NCI-H774 (cell line): ENCODE measurements around the gene SLC35D1.
A peak's percentile ranks its signal among the peaks of the same experiment; 100 is the strongest.
"Not testable (repeated sequence)": the region's sequence is repeated elsewhere in the genome, so short reads cannot be mapped to it uniquely, and the experiment has no call there.

Source experiments
- DNase-seq: peaks from one replicate; lab custom pipeline; 2025; lab: John Stamatoyannopoulos, UW

Gene SLC35D1

DNA sequence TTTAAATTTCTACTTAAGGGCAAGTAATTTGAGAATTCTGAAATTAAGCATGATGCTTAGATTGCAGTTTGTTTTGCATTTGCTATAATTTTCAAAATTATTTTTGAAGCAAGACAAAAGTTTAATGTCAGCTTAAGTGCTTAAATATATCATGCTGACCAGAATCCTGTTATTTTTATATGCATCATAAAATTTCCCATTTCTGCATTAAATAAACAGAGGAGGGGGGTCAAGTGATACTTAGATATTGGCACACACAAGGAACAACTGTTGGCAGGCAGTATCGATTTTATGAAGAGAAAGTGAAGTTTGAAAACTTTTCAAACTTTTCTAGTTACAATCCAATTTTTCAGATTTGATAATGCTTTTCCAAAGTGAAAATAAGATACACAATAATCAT is 68.1 kb downstream of the SLC35D1 start:
- no peak for DNase-seq

DNA sequence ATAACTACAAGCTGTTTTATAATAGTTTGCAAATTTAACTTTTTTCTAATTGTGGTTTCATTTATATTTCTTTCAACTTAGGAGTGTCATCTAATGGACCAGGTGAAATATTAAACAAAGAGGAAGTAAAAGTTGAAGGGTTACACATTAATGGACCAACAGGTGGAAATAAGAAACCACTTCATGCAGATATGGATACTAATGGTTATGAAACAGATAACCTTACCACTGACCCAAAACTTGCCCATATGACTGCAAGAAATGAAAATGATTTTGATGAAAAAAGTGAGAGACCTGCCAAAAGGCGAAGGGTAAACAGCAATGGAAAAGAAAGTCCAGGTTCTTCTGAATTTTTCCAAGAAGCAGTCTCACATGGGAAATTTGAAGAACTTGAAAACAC is 69.5 kb downstream of the SLC35D1 start:
- no peak for DNase-seq

DNA sequence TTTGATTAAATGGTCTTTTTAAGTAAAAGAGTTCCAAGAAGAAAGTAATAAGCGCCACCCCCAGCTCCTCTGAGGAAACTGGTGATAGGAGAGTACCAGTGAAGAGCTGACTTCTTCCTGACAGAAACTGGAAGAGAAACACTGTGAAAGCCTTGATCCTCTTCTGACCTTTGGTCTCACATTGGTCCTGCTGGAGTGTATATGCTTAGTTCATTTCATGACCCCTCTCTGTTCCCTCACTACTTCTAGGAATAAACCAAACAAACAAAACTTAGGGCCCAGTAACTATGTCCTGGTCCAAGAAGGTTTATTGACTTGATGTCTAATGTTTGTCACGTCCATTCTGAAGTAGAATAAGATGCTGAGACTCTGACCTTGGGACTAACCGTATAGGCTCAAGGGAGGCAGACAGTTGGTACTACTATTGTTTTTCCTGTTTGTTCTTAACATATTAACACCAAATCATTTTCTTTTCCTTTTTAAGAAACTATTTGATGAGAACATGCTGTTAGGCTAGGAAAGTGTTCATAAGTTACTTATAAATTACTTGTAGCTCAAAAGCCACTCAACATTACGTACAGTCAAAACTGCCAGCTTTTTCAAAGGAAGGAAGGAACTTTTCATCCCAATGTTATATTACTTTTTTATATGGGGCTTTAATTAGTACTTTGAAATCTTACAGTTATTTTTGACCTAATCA is 71.2 kb downstream of the SLC35D1 start:
- DNase-seq, result no peak

DNA sequence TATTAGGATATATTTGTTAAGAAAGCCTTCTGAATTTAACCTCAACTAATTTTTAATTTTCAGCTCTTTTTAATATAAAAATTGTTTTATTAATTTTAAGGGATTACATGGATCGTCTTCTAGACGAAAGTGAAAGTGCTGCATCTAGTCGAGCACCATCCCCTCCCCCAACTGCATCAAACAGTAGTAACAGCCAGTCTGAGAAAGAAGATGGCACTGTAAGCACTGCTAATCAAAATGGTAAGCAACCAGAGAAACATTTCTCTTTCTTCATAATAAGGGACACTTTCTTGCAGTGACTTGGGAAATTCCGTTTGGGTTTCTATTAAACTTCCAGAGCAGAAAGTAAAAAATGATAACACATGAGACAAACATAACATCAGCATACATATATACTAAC is 72.3 kb downstream of the SLC35D1 start:
- DNase-seq, result no peak

DNA sequence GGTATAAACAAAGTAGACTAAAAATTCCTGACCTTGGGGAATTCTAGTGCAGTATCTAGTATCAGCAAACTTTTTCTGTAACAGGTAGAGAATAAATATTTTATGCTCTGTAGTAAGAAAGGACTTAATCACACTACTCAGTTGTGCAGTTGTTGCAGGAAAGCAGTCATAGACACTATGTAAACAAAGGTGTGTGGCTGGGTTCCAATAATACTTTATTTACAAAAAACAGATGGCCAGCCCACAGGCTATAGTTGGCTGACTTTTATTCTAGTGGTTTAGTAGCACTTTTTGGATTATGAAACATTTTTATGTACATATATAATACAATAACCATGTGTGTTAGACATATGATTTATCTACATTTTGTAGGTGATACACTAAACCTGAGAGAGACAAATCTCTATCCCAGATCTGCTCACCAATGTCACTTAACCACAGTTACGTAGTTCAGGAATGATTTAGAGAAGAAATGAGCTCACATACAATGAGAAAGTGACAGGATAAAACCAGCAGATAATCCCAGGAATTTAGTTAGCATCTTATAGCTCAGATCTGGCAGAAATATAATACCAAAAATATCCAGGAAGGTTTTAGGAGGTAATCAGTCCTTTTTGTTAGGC is 73.1 kb downstream of the SLC35D1 start:
- DNase-seq, result peak; percentile 52

DNA sequence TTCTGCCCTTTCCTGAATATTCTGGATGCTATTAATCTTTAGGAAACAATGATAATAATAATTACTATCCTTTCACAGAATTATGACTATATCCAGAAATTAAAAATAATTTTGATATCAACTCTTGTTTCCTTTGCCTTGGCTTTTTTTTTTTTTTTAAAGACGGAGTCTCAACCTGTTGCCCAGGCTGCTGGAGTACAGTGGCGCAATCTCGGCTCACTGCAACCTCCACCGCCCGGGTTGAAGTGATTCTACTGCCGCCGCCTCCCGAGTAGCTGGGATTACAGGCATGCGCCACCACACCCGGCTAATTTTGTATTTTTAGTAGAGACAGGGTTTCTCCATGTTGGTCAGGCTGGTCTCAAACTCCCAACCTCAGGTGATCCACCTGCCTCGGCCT is 74.3 kb downstream of the SLC35D1 start:
- not testable (repeated sequence) for DNase-seq

DNA sequence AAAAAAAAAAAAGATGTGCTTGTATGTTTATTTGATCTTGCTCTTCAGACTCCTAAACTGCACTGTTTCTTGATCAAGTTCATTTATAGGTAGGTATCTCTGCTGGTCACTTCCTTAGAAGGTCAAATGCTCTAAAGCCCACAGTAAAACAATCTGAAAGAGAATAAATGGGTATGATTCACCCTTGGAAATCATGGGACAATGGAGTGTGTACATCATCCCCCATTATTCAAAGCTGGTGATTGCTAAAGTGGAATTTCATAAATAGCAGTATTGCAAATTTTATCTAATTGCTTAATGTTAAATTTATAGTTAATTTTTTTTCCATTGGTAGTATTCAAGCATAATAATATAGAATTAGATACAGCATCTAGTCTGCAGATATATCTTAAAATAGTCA is 75.7 kb downstream of the SLC35D1 start:
- DNase-seq, result no peak

DNA sequence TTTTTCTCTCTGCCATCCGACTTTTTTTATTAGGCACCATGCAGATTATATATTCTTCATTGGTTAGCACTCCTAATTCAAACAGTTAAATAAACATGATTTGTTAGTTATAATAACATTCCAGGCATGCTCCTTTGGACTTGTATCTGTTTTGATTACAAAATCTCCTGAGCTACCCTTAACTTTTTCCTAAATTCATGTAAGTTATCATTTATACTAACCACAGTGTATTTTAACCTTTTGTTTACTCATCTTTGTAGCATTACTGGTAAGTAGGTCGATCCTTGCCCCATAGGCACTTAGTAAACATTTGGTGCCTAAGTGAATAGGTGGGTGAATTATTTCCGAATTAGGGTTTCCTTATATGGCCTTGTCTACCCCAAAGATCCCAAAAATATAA is 85.4 kb downstream of the SLC35D1 start:
- no peak for DNase-seq

DNA sequence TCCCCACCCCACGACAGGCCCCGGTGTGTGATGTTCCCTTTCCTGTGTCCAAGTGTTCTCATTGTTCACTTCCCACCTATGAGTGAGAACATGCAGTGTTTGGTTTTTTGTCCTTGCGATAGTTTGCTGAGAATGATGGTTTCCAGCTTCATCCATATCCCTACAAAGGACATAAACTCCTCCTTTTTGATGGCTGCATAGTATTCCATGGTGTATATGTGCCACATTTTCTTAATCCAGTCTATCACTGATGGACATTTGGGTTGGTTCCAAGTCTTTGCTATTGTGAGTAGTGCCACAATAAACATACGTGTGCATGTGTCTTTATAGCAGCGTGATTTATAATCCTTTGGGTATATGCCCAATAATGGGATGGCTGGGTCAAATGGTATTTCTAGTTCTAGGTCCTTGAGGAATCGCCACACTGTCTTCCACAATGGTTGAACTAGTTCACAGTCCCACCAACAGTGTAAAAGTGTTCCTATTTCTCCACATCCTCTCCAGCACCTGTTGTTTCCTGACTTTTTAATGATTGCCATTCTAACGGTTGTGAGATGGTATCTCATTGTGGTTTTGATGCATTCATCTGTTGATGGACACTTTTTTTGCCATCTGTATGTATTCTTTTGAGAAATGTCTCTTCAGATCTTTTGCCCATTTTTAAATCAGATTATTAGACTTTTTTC is 87.6 kb downstream of the SLC35D1 start:
- DNase-seq, result not testable (repeated sequence)

DNA sequence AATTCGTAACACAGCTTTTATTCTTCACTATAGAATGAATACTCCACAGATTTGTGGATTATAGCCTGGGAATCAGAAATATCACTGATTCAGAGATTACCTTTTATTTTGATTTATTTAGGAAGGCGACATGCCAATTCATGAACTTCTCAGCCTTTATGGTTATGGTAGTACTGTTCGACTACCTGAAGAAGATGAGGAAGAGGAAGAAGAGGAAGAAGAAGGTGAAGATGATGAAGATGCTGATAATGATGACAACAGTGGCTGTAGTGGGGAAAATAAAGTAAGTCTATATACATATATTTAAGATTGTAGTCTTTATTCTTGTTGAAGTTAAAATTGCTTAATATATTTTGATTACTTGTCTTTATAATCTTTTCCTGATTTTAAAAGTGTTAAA is 96.0 kb downstream of the SLC35D1 start:
- DNase-seq, result no peak

DNA sequence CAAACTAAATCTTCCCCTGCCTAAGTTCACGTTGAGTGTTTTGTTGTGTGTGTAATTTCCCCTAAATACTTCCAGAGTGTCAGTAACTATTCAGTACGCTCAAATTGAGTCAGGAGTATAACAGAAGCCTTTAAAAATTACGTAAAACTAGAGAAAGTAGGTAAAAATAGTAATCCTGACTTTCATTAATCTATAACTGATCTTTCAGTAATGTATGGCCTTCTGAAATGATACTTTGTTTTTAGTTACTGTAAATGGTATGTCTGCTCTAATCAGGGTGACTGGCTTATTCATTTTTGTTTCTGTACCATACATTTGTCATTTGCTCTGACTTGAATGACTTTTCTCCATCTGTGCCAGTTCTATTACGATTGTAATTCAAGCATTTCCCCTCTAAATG is 99.7 kb downstream of the SLC35D1 start:
- DNase-seq, result no peak

DNA sequence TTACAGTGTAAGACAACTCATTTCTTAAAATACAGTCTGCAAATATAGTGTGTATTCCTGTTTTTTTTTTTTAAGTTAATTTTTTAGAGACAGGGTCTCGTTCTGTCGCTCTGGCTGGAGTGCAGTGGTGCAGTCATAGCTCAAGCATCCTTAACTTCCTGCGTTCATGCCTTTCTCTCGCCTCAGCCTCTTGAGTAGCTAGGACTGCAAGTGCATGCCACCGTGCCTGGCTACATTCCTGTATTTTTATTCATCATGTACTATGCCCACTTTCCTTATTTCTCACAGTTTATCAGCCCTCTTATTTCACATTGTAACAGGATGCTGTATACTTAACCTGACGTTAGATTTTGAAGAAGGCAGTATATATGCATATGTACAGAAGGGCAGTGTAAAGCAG is 102.4 kb downstream of the SLC35D1 start:
- DNase-seq, result no peak
